ENCODE results near the gene LRRC4C.

LRRC4C gene

DNA sequence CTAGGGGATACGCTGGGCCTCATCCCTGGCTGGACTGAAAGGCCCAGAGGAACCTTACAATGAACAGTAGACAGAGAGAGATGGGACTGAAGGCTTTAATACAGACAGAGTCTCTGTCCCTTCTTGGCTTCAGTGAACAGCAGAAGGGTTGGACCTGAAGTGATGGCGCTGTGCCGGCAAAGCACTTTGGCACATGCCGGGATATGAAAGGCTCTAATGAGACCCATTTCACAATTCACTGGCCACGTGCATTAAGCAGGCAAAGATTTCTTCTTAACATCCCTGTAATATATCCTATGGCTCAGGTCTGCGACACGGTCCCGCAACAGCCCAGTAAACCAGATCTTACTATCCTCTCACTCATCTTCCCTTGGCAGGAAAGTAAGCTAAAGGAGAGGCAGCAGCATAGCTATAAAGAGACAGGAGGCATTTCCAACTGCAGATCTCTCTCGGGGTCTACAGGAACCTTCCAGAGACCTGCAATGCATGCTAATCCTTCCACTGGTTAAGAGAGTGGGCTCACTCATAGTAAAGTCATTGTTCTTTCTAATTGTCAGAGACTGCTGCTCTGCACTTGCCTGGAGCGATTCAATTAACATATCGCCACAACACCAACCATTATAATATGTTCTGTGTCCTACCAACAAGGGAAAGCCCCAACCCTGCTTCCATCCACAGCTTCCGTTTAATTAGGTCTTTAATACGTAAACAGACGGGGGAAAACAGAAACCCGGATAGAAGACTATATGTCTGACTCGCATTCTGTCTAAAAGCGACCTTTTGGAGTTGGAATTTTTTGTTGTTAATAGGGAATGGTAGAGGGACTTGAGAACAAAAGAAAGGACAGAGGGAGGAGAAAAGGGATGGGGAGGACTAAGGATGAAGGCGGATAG lies 1179.0 kb downstream of the LRRC4C start:
- no peak for DNase-seq

DNA sequence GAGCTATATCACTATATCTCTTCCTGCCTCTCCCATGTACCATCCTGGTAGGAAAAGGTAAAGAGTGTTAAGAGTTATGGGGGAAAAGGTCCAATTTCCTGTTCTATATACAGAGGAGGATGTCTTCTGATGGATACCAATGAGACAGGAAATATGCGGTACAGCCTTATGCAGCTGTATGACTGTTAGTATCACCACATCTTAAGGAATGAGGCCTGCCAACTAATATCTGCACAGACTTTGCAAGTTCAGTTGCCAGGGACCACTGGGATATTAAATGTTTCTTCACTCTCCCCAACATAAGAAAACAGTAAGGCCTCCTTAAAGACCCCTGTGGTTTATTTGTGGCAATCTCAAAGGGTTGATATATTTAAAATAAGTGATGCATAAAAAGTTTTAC lies 1182.5 kb downstream of the LRRC4C start:
- DNase-seq = no peak

DNA sequence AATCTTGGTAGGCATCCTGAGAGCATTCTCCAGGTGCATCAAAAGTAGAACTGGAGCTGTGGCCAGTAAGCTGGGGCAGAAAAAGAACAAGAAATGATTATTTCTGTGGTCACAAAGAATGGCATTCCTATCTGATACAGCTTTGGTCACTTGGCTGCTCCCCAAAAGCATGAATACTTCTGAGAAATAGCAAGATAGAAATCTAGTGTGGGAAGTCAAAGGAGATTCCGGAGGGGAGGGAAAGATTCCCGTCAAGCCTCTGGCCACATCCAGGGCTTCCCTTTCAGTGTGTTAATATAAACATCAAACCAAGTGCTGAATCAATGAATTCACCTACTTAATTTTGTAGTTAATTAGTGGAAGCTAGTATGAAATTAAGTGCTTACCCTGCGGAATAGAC lies 1185.4 kb downstream of the LRRC4C start:
- DNase-seq = no peak

DNA sequence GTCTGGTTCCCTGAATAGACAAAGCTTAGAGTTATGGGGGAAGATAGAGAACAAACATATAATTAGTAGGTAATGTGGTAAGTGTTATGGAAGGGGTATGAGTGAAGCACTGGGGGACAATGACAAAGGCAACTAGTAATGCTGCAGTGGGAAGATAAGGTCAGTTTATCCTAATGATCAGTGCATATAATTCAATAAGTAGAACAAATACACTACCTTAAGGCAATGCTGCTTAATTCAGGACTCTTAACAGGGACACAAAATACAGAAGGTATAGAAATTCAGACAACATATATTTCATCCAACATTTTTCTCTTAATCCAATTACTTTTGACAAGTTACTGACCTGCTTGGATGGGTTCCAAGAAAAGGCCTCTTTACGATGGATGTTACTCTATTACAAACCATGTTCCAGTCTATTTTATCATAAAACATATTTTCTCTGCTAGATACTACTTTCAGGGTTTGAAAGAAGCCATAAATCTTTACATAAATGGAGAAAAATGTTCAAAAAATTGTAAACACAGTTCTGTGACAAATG lies 1186.2 kb downstream of the LRRC4C start:
- DNase-seq = no peak

DNA sequence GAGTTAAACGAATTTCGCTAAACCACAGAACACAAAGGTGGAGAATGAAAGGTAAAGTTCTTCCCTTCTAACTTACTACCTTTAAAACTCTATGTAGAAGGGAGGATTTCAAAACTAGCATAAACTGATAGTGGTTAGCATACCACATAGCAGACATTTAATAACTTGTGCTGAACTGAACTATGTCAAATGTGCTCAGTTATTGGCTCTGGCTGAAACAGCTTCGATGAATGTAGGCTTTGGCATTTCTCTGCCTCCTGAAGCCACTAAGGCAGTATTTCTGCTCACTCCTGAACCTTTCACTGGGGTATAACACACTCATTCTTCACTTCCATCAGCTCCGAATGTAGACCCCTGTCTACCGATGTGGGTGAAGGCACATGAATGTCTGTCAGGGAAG lies 1188.1 kb downstream of the LRRC4C start:
- DNase-seq = no peak

DNA sequence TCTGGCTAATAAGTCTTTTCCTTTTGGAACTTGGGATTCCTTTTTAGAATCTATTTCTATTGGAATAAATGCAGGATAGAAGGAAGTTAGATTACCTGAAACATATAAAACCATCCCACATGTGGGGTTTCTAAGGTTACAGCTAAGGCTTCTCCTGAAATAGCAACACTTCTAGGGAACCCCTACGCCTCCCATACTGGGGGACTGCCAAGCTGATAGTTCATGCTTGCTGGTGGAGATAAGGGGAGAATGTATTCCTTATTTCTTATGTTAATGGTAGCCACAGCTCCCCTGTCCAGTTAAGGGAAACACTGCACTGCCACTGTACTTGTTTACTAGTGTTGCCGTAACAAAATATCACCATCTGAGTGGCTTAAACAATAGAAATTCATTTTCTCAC lies 1189.6 kb downstream of the LRRC4C start:
- no peak for DNase-seq

DNA sequence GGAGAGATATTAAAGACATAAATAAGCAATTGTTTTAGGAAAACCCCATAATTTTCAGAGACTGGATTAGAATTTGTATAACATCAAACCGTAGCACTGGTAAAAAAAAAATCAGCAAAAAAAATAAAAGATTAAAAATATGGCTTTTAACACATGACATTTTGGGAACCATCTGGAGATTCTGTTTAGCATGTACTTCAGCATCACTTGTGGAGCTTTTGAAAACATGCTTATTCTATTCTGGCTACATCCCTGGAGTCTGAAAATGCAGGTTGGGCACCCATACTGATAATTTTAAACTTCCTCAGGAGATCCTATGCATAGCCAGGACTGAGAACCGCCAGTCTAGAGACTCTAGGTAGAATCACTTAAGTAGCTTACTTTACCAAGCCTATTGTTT lies 1190.9 kb downstream of the LRRC4C start:
- DNase-seq = no peak

DNA sequence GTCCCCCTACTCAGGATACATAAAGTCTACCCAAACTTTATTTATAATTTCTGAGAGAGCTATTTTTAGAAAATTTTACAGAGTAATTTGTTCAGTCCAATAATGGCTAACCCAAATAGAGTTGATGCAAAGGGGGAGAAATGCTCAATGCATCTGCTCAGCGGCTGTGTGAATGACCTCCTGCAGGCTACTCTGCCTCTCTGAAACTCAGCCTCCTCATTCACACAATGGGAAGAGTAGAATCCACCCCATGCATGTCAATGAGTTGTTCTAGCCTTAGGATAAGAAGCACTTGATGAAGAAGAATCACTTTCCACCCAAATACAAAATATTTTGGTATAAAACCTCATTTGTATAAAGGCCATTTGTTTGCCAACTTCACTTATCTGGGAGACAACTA lies 1204.0 kb downstream of the LRRC4C start:
- no peak for DNase-seq

DNA sequence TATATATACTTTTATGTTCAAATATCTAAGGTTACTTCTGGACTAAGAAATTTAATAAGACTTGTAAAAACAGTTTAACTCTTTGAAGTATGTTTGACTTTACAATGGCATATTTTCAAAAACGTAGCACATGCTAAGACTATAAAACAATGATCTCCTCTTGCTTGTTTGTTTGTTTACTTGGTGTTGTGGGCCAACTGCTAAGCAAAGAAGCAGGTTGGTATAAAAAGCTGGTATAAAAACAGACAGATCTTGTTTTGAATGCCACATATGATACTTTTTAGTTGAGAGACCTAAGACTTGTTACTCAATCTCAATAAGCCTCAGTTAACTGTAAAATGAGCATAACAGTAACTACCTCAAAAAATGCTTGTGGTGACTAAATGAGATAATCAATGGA lies 1206.3 kb downstream of the LRRC4C start:
- no peak for DNase-seq

DNA sequence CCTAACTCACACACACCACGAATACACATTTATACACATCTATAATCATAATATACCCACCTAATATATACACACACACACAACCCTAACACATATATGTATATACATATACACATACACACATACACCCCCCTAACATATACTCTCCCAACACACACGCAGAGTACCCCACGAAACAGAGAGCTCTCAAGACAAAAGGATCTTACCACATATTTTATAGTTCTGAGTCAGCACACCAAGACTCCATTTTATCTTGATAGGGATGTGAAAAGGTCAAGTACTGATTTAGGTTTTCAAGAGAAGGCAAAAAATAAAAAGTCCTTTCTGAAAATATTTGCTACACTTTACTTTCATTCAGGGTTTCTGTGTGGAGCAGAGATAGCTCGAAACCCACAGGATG lies 1207.2 kb downstream of the LRRC4C start:
- no peak for DNase-seq

DNA sequence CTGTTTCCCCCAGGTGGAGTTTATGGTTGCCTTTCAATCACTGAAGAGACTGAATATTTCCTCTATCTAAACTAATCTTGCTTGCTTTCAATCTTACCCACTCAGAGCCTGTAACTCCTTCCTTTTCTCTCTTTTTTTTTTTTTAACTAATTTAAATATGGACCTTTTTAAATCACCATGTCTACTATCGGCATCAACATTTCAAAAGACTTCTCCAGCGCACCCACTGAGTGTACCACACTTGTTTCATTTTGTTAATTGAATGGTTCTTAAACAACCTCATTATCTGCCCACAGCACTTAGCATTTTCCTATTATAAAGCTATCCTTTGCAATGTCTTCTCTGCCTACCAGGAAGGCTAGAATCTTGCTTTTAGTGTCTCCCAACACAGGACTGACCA lies 1212.5 kb downstream of the LRRC4C start:
- DNase-seq = no peak

DNA sequence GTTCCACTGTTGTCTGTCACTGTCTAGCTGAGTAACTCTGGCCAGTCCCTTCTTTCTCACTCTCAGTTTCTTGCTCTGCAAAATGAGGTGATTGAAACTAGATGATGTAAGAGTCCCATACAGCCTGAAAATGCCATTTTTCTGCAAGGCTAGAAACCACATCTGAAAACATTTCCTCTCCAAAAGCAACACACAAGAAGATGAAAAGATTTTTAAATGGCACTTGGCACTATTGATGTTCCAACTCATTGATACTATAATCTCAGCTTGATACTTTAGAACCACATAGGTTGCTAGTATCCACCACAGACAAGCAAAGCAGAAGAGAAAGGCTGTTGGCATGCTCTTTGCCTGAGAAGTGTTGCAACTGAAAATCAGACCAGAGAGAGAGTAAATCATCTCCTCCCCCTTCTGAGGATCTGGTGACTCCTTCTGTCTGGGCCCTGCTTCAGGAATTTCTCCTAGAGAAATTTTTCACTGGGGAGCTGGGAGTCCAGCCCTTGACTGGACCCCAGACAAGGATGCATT lies 1217.9 kb downstream of the LRRC4C start:
- DNase-seq = no peak

DNA sequence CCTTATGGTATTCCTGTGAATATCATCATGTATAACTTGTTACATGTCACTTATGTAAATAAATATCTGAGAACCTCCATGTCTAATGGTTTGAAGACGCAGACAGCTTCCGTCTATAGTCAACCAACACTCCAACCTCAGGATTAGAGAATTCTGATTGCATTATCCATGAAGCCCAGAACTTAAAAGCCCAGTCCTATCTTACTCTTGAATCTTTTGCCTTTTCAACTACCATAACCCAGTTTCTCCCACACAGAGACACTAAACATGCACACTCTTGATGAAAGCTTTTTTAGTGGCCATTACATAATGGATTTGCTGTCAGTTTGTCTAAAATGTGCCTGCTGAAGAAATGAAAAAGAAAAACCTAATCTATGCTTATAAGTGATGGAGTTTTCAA lies 1219.2 kb downstream of the LRRC4C start:
- no peak for DNase-seq

DNA sequence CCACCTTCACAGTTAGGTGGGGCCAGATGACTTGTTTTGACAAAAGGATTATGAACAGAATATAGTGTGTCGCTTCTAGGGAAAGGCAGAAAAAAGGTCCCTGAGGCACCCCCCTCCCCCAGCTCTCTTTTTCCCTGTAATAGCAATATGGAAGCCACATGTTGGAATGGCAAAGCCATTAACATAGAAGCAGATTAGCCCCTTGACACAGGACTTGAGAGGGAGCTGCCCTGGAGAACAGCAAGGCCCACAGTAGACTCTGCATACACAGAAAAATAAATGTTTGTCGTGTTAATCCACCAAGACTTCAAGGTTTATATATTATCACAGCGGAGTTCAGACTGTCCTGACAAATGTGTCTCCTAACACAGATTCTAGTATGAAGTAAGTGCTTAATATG lies 1222.9 kb downstream of the LRRC4C start:
- DNase-seq = no peak

DNA sequence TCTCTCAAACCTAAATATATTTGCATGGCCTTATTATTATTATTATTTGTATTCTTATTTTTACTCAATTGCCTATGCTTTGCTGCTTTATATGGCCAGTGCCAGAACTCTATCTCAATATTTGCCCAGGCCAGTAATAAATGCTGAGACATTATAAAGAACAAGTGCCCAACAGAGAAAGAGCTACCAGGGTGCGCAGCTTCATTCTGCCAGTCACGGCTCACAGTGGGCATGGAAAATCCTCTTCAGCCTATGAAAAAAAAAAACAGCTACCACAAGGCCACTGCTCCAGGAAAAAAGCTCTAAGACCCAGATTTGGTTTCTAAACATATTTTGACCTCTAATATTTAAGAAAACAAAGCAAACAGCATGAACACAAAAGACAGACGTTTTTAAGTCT lies 1223.6 kb downstream of the LRRC4C start:
- DNase-seq = no peak

DNA sequence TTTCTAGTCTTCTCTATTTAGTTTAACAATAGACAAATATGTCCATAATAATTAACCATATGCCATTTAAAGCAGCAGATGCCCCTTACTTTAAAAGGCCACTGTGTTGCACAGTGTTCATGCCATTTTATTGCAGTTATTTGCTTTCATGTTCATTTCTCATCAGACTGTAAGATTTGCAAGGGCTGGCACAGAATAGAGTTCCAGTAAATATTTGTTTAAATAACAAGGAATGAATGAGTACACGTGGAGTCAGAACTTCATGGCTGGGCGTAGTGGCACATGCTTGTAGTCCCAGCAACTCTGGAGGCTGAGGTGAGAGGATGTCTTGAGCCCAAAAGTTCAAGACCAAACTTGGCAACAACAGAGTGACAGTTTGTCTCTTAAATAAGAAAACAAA lies 1228.6 kb downstream of the LRRC4C start:
- DNase-seq = no peak

DNA sequence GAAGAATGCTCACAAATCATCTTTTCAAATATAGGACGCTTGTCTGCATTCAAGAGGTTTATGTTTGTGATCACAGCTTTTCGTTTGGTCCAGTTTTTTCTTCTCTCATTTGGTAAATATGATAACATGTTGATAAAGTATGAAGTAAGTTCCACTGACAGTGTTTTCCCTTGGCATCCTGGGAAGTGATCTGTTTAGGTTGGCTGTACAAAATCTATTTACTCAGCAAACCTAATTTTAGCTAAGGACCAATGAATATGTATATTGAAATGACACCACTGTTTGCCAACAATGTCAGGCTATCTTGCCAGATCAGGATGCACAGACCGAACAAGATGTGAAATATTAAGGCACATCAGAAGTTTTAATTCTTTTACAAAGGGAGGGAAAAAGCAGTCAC lies 1230.8 kb downstream of the LRRC4C start:
- no peak for DNase-seq

DNA sequence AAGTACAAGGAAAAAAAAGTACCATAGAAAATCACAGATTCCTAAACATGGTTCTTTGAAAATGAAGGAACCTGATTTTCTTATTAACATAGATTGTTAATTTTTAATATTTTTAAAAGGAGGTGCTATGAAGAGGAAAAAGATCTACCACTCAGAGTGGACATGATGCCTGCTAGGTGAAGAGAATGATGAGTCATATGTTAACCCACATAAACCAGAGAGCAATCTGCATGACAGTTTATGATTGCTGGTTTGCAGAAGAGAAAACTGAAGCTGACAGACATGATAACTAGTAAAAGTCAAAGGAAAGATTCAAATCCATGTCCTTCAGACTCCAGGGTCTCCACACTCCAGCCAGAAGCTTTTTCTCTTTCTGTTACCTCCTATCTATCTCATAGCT lies 1231.7 kb downstream of the LRRC4C start:
- no peak for DNase-seq

DNA sequence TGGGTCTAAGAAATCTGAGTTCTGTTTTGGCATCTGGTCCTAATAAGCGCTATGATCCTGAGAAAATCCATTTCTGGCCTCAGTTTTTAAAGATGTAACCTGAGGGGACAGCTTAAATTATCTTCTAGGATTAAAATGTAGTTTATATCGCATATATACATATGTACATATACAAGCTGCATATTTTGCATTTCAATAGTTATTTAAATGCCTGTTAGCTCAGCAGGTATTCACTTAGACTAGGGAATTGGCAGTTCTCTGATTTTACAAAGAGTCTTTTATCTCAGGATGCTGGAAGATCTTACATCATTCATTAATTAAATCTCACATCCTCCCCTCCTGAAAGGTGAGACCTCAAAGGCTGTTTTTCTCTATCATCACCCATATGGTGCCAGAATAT lies 1232.8 kb downstream of the LRRC4C start:
- DNase-seq = no peak

DNA sequence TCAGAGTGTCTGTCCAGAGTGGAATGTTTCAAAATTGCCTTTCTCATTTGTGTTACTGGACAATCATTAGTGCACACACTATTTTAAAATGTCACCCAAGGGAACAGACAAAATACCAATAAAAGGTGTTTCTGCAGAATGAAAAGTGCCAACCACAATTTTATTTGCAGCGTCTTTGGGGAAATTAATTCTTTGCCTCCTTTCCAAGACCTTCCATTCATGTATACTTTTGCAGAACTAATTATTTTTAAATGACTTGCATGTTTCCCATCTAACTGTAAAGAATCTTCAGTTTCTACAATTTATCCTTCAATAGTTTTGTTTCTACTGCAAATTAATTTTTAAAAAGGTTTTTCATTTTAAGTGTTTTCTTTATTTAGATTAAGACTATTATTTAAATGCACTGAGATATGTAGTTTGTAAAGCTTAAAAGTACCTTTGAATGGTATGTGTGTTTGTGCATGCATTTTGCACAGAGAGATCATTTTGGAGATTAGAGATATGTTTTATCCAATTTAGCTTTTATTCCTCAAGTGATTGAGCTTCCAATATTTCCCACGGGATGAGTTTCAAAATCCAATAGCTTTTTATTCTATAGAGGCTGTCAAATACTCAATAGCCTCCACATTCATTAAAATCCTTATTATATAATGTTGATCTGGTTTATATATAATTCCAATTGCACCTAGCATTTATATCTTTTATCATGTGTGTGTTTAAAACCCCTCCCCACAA lies 1235.7 kb downstream of the LRRC4C start:
- DNase-seq = no peak

DNA sequence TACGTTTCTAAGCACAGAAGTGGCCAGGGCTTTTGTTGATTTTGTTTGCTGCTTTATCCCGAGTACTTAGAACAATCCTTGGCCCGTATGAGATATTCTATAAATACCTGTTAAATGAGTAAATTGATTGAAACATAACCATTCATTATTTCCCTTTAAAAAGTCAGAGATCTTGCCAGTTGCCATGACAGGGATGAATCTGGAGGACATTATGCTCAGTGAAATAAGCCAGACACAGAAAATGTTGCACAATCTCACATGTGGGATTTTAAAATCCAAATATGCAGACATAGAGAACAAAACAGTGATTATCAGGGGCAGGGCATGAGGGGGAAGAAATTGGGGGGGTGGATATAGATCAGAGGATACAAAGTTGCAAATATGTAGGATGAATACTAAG lies 1240.1 kb downstream of the LRRC4C start:
- DNase-seq = no peak

DNA sequence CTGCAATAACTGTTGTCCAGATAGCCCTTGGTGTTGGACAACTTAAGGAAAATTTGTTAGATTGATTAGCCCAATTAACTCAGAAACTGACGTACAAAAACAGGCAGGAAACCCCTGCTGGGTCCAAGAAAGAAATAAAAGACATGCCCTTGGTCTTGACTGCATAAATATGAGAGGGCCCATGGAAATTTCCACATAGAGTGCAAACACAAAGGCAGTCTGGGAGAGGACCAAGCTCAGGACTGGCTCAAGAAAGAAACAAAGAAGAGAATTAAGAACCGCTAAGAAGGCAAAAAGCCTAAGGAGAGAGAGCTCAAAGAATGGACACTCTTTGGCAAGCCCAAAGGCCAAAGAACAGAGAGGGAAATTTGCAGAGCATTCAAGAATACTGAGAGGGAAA lies 1243.9 kb downstream of the LRRC4C start:
- no peak for DNase-seq

DNA sequence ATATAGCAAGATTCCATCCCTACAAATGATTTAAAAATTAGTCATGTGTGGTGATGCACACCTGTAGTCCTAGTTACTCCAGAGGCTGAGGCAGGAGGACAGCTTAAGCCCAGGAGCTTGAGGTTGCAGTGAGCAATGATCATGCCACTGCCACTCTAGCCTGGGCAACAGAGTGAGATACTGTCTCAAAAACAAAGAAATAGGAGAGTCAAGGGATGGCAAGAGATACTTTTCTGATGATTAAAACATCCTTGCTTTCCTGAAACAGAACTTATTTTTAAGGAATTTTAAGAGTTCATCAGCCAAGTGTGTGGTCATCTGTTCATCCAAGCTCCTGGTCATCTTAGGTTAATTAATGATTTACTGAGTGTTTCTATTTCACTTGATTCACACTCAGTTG lies 1252.0 kb downstream of the LRRC4C start:
- no peak for DNase-seq

DNA sequence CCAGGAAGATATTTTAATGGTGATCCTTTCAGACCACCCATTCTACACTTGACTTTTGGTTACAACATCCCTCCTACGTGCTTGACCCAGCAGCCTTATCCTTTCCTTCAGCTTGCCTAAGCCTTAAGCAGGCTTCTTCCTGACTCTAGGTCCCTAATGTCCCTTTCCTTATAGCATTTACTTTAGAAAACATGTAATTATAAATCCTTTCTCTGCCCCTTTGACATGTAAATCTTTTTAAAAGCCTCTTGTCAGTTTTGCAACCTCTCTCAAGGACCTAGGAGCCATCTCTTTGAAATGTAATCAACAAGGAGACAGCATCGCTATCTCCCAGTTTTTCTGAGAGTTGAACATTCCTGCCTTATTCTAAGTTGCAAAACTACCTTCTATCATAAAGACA lies 1255.2 kb downstream of the LRRC4C start:
- no peak for DNase-seq
